HCT116 (cell line): ENCODE results near the gene DOP1A. TPM values are rescaled to one million over a fixed set of nuclear protein-coding genes. Genes with fewer than 3 reads are reported as not detected.

Source experiments
- ATAC-seq: fragments of 200-7000 bp; cut with Tn5 transposase; 2 replicates; pipeline ENCODE4 v1.9.1; 2020; ENCODE audit warnings: mild to moderate bottlenecking, moderate library complexity
- BruUV-seq: library from RNA; stranded (reverse); fragments of 400-500 nt; replicated peaks from 2 replicates; lab custom pipeline; 2021; lab: Mats Ljungman, UMichigan
- CTCF ChIA-PET: fragments of 300-600 bp; sonication (Branson Sonifier 250); formaldehyde crosslinking; loops from one replicate; lab custom pipeline; 2021; ENCODE audit warnings: antibody characterized with exemption; lab: Charles Lee
- POLR2A ChIA-PET: fragments of 300-600, 350-600 bp; sonication (Branson Sonifier 250); formaldehyde crosslinking; loops from one replicate; lab custom pipeline; 2021; ENCODE audit warnings: antibody characterized with exemption; lab: Charles Lee
- RAD21 ChIA-PET, 2 experiments: fragments of 300-600 bp; sonication (Branson Sonifier 250); formaldehyde crosslinking; loops; one replicate each; lab custom pipeline; 2023; ENCODE audit warnings: low total read pairs in 2 of 2; ENCODE audit not compliant: uncharacterized antibody in 2 of 2, unreplicated experiment in 2 of 2, low non-redundant PET in 1 of 2; lab: Charles Lee
- DNase-seq: peaks from one replicate; pipeline ENCODE4 v3.0.0-alpha.2; 2010; ENCODE audit warnings: low read depth, low spot score
- H2AFZ ChIP-seq: fragments of 200-600 bp; shearing (Covaris generic), sonication (generic); 2 replicates; pipeline ENCODE4 v1.6.1; 2017; ENCODE audit warnings: low read depth, mixed run types, mixed read lengths, antibody characterized with exemption, low read length; ENCODE audit not compliant: poor library complexity, severe bottlenecking
- H3K27ac ChIP-seq: 2 replicates; pipeline ENCODE4 v1.5.1; 2012; ENCODE audit warnings: low read depth, low read length
- H3K27me3 ChIP-seq: fragments of 200-600 bp; sonication (generic); 2 replicates; pipeline ENCODE4 v1.6.1; 2016; ENCODE audit warnings: mixed run types, low read length, mixed read lengths; ENCODE audit not compliant: insufficient read depth
- H3K36me3 ChIP-seq, 2 experiments: fragments of 200-500 bp in 1 of 2; fragments of 200-600 bp in 1 of 2; sonication (Bioruptor generic) in 1 of 2; sonication (generic) in 1 of 2; 2 replicates each; pipeline versions ENCODE4 v1.5.1 to v1.6.1; 2014 to 2016; ENCODE audit warnings: low read length in 2 of 2, inconsistent platforms in 1 of 2, mixed read lengths in 1 of 2, mixed run types in 1 of 2; ENCODE audit not compliant: insufficient read depth in 2 of 2, control insufficient read depth in 1 of 2
- H3K4me1 ChIP-seq, 2 experiments: fragments of 200-600 bp in 1 of 2; sonication (generic) in 1 of 2; 2 replicates each; pipeline versions ENCODE4 v1.5.1 to v1.6.1; 2012 to 2017; ENCODE audit warnings: low read length in 2 of 2, inconsistent platforms in 1 of 2, mild to moderate bottlenecking in 1 of 2, mixed read lengths in 1 of 2, mixed run types in 1 of 2, moderate library complexity in 1 of 2; ENCODE audit not compliant: insufficient read depth in 2 of 2, control insufficient read depth in 1 of 2
- H3K4me2 ChIP-seq: fragments of 200-600 bp; sonication (generic); 2 replicates; pipeline ENCODE4 v1.6.1; 2017; ENCODE audit warnings: mixed run types, low read length, mixed read lengths
- H3K4me3 ChIP-seq, 2 experiments: fragments of 200-600 bp in 1 of 2; sonication (generic) in 1 of 2; replicated peaks in 1 of 2; 2 replicates each; pipeline ENCODE4 v1.5.1; 2011 to 2016; ENCODE audit warnings: low read length in 2 of 2, control low read depth in 1 of 2, low read depth in 1 of 2, mild to moderate bottlenecking in 1 of 2, mixed read lengths in 1 of 2, mixed run types in 1 of 2
- H3K79me2 ChIP-seq: fragments of 200-600 bp; sonication (generic); 2 replicates; pipeline ENCODE4 v1.6.1; 2017; ENCODE audit warnings: mild to moderate bottlenecking, mixed run types, low read length, moderate library complexity, mixed read lengths; ENCODE audit not compliant: insufficient read depth
- H3K9ac ChIP-seq: fragments of 200-600 bp; sonication (generic); 2 replicates; pipeline ENCODE4 v1.6.1; 2016; ENCODE audit warnings: low read length, mixed read lengths
- H3K9me2 ChIP-seq: fragments of 200-600 bp; sonication (generic), shearing (Covaris generic); 2 replicates; pipeline ENCODE4 v1.6.1; 2017; ENCODE audit warnings: mixed run types, mild to moderate bottlenecking, moderate library complexity; ENCODE audit not compliant: insufficient read depth
- H3K9me3 ChIP-seq, 2 experiments: fragments of 200-500 bp in 1 of 2; fragments of 200-600 bp in 1 of 2; sonication (Bioruptor generic) in 1 of 2; sonication (generic) in 1 of 2; 2 replicates each; pipeline ENCODE4 v1.6.1; 2014 to 2017; ENCODE audit warnings: low read length in 2 of 2, mixed read lengths in 2 of 2, inconsistent platforms in 1 of 2, low read depth in 1 of 2, mild to moderate bottlenecking in 1 of 2, mixed run types in 1 of 2, moderate library complexity in 1 of 2; ENCODE audit not compliant: control insufficient read depth in 1 of 2, insufficient read depth in 1 of 2
- H4K20me1 ChIP-seq: fragments of 200-600 bp; sonication (generic), shearing (Covaris generic); 2 replicates; pipeline ENCODE4 v1.6.1; 2017; ENCODE audit warnings: mixed run types, mild to moderate bottlenecking, moderate library complexity; ENCODE audit not compliant: insufficient read depth
- ATF3 ChIP-seq: IDR thresholded peaks from 2 replicates; pipeline ENCODE4 v1.6.1; 2012
- EGR1 ChIP-seq: IDR thresholded peaks from 2 replicates; pipeline ENCODE4 v1.6.1; 2012; ENCODE audit warnings: low read depth
- EZH2phosphoT487 ChIP-seq: fragments of 200-600 bp; IDR thresholded peaks from 2 replicates; pipeline ENCODE4 v1.6.1; 2018; ENCODE audit warnings: antibody characterized with exemption, borderline replicate concordance
- FOSL1 ChIP-seq: IDR thresholded peaks from 2 replicates; pipeline ENCODE4 v1.6.1; 2012; ENCODE audit warnings: low read depth
- MAX ChIP-seq: IDR thresholded peaks from 2 replicates; pipeline ENCODE4 v1.6.1; 2012
- POLR2A ChIP-seq: IDR thresholded peaks from 2 replicates; pipeline ENCODE4 v1.7.0; 2011; ENCODE audit warnings: borderline replicate concordance; ENCODE audit not compliant: insufficient read depth, insufficient read length; ENCODE audit errors: extremely low read depth
- POLR2AphosphoS5 ChIP-seq: IDR thresholded peaks from 2 replicates; pipeline ENCODE4 v1.6.1; 2011; ENCODE audit warnings: mild to moderate bottlenecking, low read depth, low read length, moderate library complexity
- SIN3A ChIP-seq: IDR thresholded peaks from 2 replicates; pipeline ENCODE4 v1.6.1; 2012; ENCODE audit warnings: low read depth
- ZBTB33 ChIP-seq: IDR thresholded peaks from 2 replicates; pipeline ENCODE4 v1.6.1; 2011; ENCODE audit warnings: mild to moderate bottlenecking, low read length, moderate library complexity; ENCODE audit not compliant: insufficient replicate concordance; ENCODE audit errors: extremely low read depth
- ZFX ChIP-seq: fragments of 450-650 bp; IDR thresholded peaks from 2 replicates; pipeline ENCODE4 v1.6.1; 2017
- ZNF274 ChIP-seq: fragments of 200-500 bp; sonication (Bioruptor generic); IDR thresholded peaks from 2 replicates; pipeline ENCODE4 v1.6.1; 2014; ENCODE audit warnings: mild to moderate bottlenecking, low read depth, low read length, inconsistent platforms
- intact Hi-C: fragments of 100-400 bp; cut with micrococcal nuclease; formaldehyde crosslinking; loops from 2 replicates; pipeline ENCODE4 v1.10.0; 2022
- total RNA-seq: library from RNA; stranded (reverse); gene quantifications from one replicate; pipeline ENCODE4 v1.2.1, GENCODE V29; 2021; ENCODE audit not compliant: unreplicated experiment

DOP1A gene
- total RNA-seq, 1 experiment from 2014 or later, result 7.1 TPM

- H3K4me2 ChIP-seq, result no peak overlapping the region
- H2AFZ ChIP-seq, result no peak overlapping the region
- no peak overlapping the region for H3K27ac ChIP-seq
- ChIA-PET POLR2A (no interaction called here), CTCF (no interaction called here), RAD21 (no interaction called here)
- no peaks in the 10 kb centered on the region for H3K79me2 ChIP-seq
- H3K36me3 ChIP-seq, result 0 out of 4 replicates have a peak, but pooled peaks cover 0 to 3% of the 10 kb centered on the region in 2 experiments
- H3K4me1 ChIP-seq, result no peaks in the 10 kb centered on the region
- no TSS peak for BruUV-seq
- intact Hi-C loops, result no loop called here
- no peak overlapping the region for H3K4me3 ChIP-seq
- ATAC-seq (no peak), DNase-seq (no peak)
- H3K9me2 ChIP-seq, result no peaks in the 10 kb centered on the region
- no peaks in the 10 kb centered on the region for H3K27me3 ChIP-seq
- H3K9ac ChIP-seq, result no peak overlapping the region
- TF ChIP-seq FOSL1, result no peak
- no peak for TF ChIP-seq POLR2A
- H3K9me3 ChIP-seq, result no peaks in the 10 kb centered on the region
- no peaks in the 10 kb centered on the region for H4K20me1 ChIP-seq
These were observed 86.5 kb downstream of the DOP1A start for GRCh38 chr6:83153883-83154521.

- BruUV-seq, result no TSS peak
- H3K36me3 ChIP-seq, result 0 out of 4 replicates have a peak, but pooled peaks cover 0 to 3% of the 10 kb centered on the region in 2 experiments
- no peak for TF ChIP-seq EZH2phosphoT487
- no peak for TF ChIP-seq ATF3
- TF ChIP-seq EGR1, result no peak
- no peak for TF ChIP-seq ZFX
- TF ChIP-seq POLR2AphosphoS5, result no peak
- TF ChIP-seq SIN3A, result no peak
- no peak for TF ChIP-seq MAX
- no peak for TF ChIP-seq ZBTB33
- TF ChIP-seq ZNF274, result no peak
- TF ChIP-seq, all 23 proteins: peak for 0
- intact Hi-C loops, result no loop called here
- DNase-seq, result no peak
- H3K9ac ChIP-seq, result no peak overlapping the region
- H3K9me2 ChIP-seq, result no peaks in the 10 kb centered on the region
- no peaks in the 10 kb centered on the region for H4K20me1 ChIP-seq
- no peaks in the 10 kb centered on the region for H3K79me2 ChIP-seq
- no peak overlapping the region for H3K27ac ChIP-seq
- ATAC-seq, result no peak
- H3K27me3 ChIP-seq, result no peaks in the 10 kb centered on the region
- no peak overlapping the region for H3K4me3 ChIP-seq
- no peaks in the 10 kb centered on the region for H3K9me3 ChIP-seq
- no peaks in the 10 kb centered on the region for H3K4me1 ChIP-seq
- H2AFZ ChIP-seq, result no peak overlapping the region
- ChIA-PET CTCF (no interaction called here), RAD21 (no interaction called here), POLR2A (no interaction called here)
- no peak overlapping the region for H3K4me2 ChIP-seq
These were observed 88.3 kb downstream of the DOP1A start for GRCh38 chr6:83155794-83156193.
